Measurements from ENCODE around the gene LYSMD2.

- TF ChIP-seq CTCF (IDR thresholded peaks at IDR 0.05; ENCODE audit: low read depth, low read length, poor library complexity, severe bottlenecking) = no peak
- TF ChIP-seq EZH2phosphoT487 (IDR thresholded peaks at IDR 0.05; ENCODE audit: borderline replicate concordance, low read length) = no peak
These were observed 34.7 kb downstream of the LYSMD2 start for GRCh38 chr15:51702710-51703109.

Data from DOHH2 (cell line).